LNCaP clone FGC (cell line): ENCODE results near the gene RAB11FIP4.
"Not testable (repeated sequence)": the region's sequence is repeated elsewhere in the genome, so short reads cannot be mapped to it uniquely, and the experiment has no call there.

Experiments
- DNase-seq: peaks from one replicate; pipeline ENCODE4 v3.0.0-alpha.2; 2011; ENCODE audit warnings: low read depth
- H3K4me3 ChIP-seq: 2 replicates; pipeline ENCODE4 v1.5.1; 2011; ENCODE audit warnings: mild to moderate bottlenecking, low read depth, low read length, control low read depth
- TF ChIP-seq, protein P1 (sequence below): IDR thresholded peaks from 2 replicates; pipeline ENCODE4 v1.5.1; 2012; ENCODE audit warnings: mild to moderate bottlenecking; ENCODE audit not compliant: control insufficient read depth, insufficient read depth; ENCODE audit errors: extremely low read depth

Gene RAB11FIP4, protein sequence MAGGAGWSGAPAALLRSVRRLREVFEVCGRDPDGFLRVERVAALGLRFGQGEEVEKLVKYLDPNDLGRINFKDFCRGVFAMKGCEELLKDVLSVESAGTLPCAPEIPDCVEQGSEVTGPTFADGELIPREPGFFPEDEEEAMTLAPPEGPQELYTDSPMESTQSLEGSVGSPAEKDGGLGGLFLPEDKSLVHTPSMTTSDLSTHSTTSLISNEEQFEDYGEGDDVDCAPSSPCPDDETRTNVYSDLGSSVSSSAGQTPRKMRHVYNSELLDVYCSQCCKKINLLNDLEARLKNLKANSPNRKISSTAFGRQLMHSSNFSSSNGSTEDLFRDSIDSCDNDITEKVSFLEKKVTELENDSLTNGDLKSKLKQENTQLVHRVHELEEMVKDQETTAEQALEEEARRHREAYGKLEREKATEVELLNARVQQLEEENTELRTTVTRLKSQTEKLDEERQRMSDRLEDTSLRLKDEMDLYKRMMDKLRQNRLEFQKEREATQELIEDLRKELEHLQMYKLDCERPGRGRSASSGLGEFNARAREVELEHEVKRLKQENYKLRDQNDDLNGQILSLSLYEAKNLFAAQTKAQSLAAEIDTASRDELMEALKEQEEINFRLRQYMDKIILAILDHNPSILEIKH

DNA sequence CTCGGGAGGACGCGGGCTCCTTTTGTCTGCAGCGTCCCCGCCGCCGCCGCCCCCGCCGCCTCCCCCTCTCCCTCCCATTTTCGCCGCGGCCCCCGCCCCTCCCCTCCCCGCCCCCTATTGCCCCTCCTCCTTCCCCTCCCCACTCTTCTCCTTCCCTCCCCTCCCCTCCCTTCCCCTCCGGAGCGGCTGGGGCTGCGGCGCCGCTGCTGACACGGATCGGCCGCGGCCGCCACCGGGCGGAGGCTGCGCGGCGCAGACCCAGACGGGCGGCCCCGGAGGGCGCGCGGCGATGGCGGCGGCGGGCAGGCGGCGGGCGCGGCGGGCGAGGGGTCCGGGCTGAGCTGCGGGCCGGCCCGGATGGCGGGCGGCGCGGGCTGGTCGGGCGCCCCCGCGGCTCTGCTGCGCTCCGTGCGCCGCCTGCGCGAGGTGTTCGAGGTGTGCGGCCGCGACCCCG lies at the start of gene RAB11FIP4:
Gene RAB11FIP4 (plus strand): TSS at position 180 of the 454 bp plus-strand sequence. CDS start 178 bp downstream, at position 358.
- DNase-seq: no peak
- H3K4me3 ChIP-seq: no peak within 1 kb of the TSS

DNA sequence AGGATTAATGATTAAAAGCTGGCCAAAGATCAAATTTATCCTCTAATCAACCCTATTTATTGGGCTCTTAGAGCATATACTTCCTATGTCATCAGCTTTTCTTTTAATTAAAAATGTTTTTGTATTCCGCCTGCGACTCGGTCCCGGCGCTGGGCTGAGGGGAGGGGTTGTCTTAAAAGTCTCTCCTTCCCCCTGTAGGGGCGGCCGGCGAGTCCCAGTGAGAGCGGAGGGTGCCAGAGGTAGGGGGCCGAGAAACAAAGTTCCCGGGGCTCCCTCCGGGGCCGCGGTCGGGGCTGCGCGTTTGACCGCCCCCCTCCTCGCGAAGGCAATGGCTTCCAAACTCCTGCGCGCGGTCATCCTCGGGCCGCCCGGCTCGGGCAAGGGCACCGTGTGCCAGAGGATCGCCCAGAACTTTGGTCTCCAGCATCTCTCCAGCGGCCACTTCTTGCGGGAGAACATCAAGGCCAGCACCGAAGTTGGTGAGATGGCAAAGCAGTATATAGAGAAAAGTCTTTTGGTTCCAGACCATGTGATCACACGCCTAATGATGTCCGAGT lies 46.2 kb upstream of the RAB11FIP4 start:
- not testable (repeated sequence) for DNase-seq, H3K4me3 ChIP-seq

More for the DNA sequence above, at the start of gene RAB11FIP4:
- TF ChIP-seq, protein P1, sequence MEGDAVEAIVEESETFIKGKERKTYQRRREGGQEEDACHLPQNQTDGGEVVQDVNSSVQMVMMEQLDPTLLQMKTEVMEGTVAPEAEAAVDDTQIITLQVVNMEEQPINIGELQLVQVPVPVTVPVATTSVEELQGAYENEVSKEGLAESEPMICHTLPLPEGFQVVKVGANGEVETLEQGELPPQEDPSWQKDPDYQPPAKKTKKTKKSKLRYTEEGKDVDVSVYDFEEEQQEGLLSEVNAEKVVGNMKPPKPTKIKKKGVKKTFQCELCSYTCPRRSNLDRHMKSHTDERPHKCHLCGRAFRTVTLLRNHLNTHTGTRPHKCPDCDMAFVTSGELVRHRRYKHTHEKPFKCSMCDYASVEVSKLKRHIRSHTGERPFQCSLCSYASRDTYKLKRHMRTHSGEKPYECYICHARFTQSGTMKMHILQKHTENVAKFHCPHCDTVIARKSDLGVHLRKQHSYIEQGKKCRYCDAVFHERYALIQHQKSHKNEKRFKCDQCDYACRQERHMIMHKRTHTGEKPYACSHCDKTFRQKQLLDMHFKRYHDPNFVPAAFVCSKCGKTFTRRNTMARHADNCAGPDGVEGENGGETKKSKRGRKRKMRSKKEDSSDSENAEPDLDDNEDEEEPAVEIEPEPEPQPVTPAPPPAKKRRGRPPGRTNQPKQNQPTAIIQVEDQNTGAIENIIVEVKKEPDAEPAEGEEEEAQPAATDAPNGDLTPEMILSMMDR: no peak

DNA sequence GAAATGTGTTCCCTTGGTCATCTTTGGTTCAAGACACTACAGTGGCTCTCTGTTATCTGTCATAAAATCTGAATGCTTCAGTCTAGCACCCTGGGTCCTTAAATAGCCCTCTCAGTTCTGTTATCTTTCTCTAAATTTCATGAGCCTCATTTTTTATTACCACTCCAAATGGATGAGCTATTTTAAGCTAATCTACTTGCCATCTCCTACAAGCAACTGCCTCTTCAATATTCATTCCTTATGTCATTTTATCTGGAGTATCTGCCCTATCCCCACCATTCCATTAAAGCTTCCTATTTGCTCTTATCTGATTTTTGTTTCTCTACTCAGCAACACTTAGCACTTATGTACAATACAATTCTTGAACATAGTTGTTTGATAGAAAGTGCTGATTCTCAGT lies 42.0 kb upstream of the RAB11FIP4 start:
- TF ChIP-seq, protein P1: no peak

DNA sequence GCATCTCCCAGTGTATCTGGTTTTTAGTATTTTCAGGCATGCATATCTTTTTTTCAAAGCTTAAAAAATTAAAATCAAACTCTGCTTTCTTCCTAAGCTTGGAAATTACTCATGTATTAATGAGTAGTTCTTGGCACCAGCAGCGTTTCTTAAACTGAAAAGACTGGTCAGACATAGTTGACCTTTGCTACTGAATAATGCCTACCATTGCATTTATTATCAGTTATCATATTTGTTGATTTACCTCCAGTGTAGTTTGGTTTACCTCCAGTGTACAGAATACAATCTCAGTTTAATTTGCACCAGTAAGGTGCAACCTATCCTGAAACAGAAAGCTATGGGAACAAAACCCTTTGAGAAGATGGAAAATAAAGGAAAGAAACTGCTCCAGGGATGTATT lies 35.5 kb upstream of the RAB11FIP4 start:
- no peak overlapping the region for H3K4me3 ChIP-seq
- TF ChIP-seq, protein P1: no peak
- peak; percentile 57 for DNase-seq

More for the DNA sequence above, 42.0 kb upstream of the RAB11FIP4 start:
- no peak overlapping the region for H3K4me3 ChIP-seq
- DNase-seq: no peak

DNA sequence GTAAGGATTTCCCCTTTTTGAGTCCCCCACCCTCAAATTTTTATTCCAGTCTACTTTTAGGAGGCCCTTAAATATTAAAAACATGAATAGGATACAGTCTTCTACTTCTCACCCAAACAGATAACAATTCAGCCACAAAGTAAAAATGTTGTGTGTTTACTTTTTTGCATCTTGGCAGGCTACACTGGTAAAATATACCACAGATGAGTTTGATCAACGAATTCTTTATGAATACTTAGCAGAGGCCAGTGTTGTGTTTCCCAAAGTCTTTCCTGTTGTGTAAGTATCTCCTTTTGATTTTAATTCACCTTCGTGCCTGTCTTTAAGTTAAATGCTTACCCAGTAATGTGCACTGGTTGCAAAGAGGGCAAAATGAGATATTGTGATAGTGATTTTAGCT lies 34.4 kb upstream of the RAB11FIP4 start:
- H3K4me3 ChIP-seq: no peak overlapping the region
- TF ChIP-seq, protein P1: no peak
- DNase-seq: no peak

DNA sequence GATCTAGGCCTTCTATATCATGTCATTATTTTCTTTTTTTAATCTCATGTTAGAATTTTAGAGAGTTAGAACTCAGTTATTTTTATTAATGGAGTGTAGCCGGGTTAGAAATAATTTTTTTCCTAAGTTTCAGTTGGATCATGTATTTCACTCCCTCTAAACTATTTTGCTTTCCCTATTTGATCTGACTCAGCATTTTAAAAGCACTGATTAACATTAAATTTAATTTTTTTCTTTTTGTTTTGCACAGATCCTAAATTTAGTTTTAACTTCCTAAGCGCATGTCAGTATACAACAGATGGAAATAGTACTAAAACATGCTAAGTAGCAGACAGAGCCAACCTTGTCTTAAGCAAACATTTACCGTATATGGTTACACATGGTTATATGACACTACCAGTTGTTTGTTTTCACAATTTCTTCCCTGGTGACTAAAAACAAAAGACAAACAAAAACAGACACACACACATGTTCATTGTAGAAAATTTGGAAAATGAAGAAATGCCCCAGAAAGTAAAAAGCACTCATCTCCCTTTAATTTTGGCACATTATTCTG lies 33.6 kb upstream of the RAB11FIP4 start:
- TF ChIP-seq, protein P1: no peak
- H3K4me3 ChIP-seq: 0 out of 2 replicates have a peak overlapping the region, but pooled peaks have one; percentile 5
- DNase-seq: peak; percentile 88

DNA sequence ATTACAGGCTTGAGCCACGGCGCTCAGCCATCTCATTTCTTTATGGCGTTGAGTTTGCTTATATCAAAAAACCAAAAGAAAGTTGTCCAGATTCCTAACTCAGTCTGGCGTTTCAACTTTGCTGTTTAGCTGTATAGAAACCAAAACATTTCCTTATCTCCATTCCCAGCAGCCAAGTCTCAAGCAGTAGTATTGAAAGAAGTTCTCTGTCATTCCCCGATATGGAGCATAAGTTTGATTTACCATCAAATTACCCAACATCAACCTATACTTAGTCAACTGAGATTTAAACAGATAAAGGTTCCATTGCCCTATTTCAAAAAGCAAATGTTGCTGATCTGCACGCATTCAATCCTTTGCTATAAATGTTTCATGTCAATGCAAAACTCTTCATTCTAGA lies 27.5 kb upstream of the RAB11FIP4 start:
- TF ChIP-seq, protein P1: no peak
- no peak for DNase-seq
- no peak overlapping the region for H3K4me3 ChIP-seq
